OCI-LY7 (cell line): ENCODE data around the gene PPFIA3. TPM values are rescaled to one million over a fixed set of nuclear protein-coding genes. Genes with fewer than 3 reads are reported as not detected.

Experiments used
- BruUV-seq: library from RNA; stranded (reverse); fragments of 400-500 nt; replicated peaks from 2 replicates; lab custom pipeline; 2021; lab: Mats Ljungman, UMichigan
- CTCF ChIA-PET: fragments of 300-600 bp; sonication (Branson Sonifier 250); formaldehyde crosslinking; loops from one replicate; lab custom pipeline; 2022; ENCODE audit warnings: antibody characterized with exemption; ENCODE audit not compliant: unreplicated experiment; lab: Charles Lee
- POLR2A ChIA-PET: fragments of 300-600 bp; sonication (Branson Sonifier 250); formaldehyde crosslinking; loops from one replicate; lab custom pipeline; 2022; ENCODE audit warnings: antibody characterized with exemption; lab: Charles Lee
- DNase-seq: peaks from one replicate; pipeline ENCODE4 v3.0.0-alpha.2; 2015; ENCODE audit warnings: low spot score
- H2AFZ ChIP-seq: fragments of 200-600 bp; sonication (generic), shearing (Covaris generic); 2 replicates; pipeline ENCODE4 v1.6.1; 2014; ENCODE audit warnings: mild to moderate bottlenecking, antibody characterized with exemption, low read length, moderate library complexity
- H3K27ac ChIP-seq: fragments of 200-600 bp; sonication (generic); 2 replicates; pipeline ENCODE4 v1.5.1; 2014; ENCODE audit warnings: mixed run types, low read depth, mild to moderate bottlenecking, moderate library complexity, low read length, inconsistent platforms; ENCODE audit not compliant: poor library complexity, severe bottlenecking
- H3K36me3 ChIP-seq: fragments of 200-600 bp; sonication (generic); 2 replicates; pipeline ENCODE4 v1.6.1; 2014; ENCODE audit warnings: mild to moderate bottlenecking, antibody characterized with exemption, low read length, moderate library complexity, mixed read lengths; ENCODE audit not compliant: insufficient read depth
- H3K4me1 ChIP-seq: fragments of 200-600 bp; sonication (generic); 2 replicates; pipeline ENCODE4 v1.5.1; 2014; ENCODE audit warnings: mild to moderate bottlenecking, low read length; ENCODE audit not compliant: insufficient read depth, poor library complexity, severe bottlenecking
- H3K4me2 ChIP-seq: fragments of 200-600 bp; sonication (generic); 2 replicates; pipeline ENCODE4 v1.6.1; 2014; ENCODE audit warnings: mild to moderate bottlenecking, low read length
- H3K4me3 ChIP-seq: fragments of 200-600 bp; sonication (generic); 2 replicates; pipeline ENCODE4 v1.5.1; 2014; ENCODE audit warnings: mild to moderate bottlenecking, low read depth, low read length; ENCODE audit not compliant: poor library complexity, severe bottlenecking
- H3K79me2 ChIP-seq: fragments of 200-600 bp; sonication (generic); 2 replicates; pipeline ENCODE4 v1.6.1; 2016; ENCODE audit warnings: low read depth, mild to moderate bottlenecking, low read length, moderate library complexity, mixed read lengths; ENCODE audit not compliant: insufficient read depth
- H3K9me2 ChIP-seq: fragments of 200-600 bp; sonication (generic); 2 replicates; pipeline ENCODE4 v1.6.1; 2016; ENCODE audit warnings: mild to moderate bottlenecking, low read length, mixed read lengths; ENCODE audit not compliant: insufficient read depth
- H3K9me3 ChIP-seq: fragments of 200-600 bp; sonication (generic); 2 replicates; pipeline ENCODE4 v1.6.1; 2014; ENCODE audit warnings: mild to moderate bottlenecking, mixed run types, low read length, mixed read lengths
- H4K20me1 ChIP-seq: fragments of 200-600 bp; sonication (generic); 2 replicates; pipeline ENCODE4 v1.6.1; 2014; ENCODE audit warnings: mild to moderate bottlenecking, antibody characterized with exemption, low read length, moderate library complexity, mixed read lengths; ENCODE audit not compliant: insufficient read depth
- CTCF ChIP-seq: fragments of 200-600 bp; sonication (generic); conservative IDR thresholded peaks from 2 replicates; pipeline ENCODE4 v1.5.1; 2014; ENCODE audit warnings: mild to moderate bottlenecking, antibody characterized with exemption, low read length, moderate library complexity, mixed read lengths
- EZH2phosphoT487 ChIP-seq: fragments of 200-600 bp; sonication (generic); IDR thresholded peaks from 2 replicates; pipeline ENCODE4 v1.6.1; 2018; ENCODE audit warnings: low read depth, borderline replicate concordance, mild to moderate bottlenecking, mixed run types, antibody characterized with exemption, low read length, moderate library complexity, mixed read lengths
- intact Hi-C: fragments of 100-400 bp; cut with micrococcal nuclease; formaldehyde crosslinking; loops from one replicate; pipeline ENCODE4 v1.10.0; 2022; ENCODE audit not compliant: unreplicated experiment
- total RNA-seq, 2 experiments: library from RNA; depleted of rRNA in 1 of 2; stranded (reverse); fragments of >200 nt in 1 of 2; shearing (Covaris generic) in 1 of 2; gene quantifications; 2 replicates each; pipeline ENCODE4 v1.2.3, GENCODE V29; 2014 to 2022

Gene PPFIA3
- total RNA-seq, 2 experiments from 2014 or later, result 17.8 to 21.2 TPM

DNA sequence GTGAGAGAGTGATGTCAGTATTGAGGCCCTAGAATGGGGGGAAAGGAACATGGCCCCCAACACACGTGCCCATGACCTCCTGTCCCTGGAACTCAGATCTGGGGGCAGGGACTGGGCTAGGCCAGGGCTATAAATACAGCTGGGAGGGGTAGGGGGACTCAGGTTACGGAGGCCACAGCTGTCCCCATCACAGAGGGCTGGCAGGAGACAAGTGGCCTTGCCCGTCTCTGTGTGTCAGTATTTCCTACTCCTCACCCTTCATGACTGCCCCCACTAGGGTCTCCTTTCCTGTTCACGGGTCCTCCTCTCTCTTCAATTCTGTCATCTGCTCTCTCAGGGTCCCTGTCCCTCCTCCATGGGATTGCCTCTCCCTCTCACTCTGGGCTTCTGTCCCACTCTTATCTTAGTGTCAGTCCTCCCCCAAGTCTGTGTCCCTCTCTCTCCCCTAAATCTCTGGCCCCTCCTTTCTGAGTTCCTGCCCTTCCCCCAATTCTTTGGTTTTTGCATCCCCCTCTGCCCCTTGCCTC, 36.5 kb downstream of the PPFIA3 start:
- H4K20me1 ChIP-seq, result no peaks in the 10 kb centered on the region
- no peaks in the 10 kb centered on the region for H3K36me3 ChIP-seq
- intact Hi-C loops, result no loop called here
- no peaks in the 10 kb centered on the region for H3K79me2 ChIP-seq
- no peaks in the 10 kb centered on the region for H3K9me2 ChIP-seq
- DNase-seq, result no peak
- no peak for TF ChIP-seq CTCF
- TF ChIP-seq EZH2phosphoT487, result no peak
- BruUV-seq, result no TSS peak
- no peak overlapping the region for H2AFZ ChIP-seq
- no peaks in the 10 kb centered on the region for H3K9me3 ChIP-seq
- CTCF ChIA-PET, result no interaction called here
- POLR2A ChIA-PET, result no interaction called here
- H3K4me1 ChIP-seq, result peaks cover 12% of the 10 kb centered on the region
- no peak overlapping the region for H3K4me2 ChIP-seq
- no peak overlapping the region for H3K4me3 ChIP-seq
- H3K27ac ChIP-seq, result no peak overlapping the region

DNA sequence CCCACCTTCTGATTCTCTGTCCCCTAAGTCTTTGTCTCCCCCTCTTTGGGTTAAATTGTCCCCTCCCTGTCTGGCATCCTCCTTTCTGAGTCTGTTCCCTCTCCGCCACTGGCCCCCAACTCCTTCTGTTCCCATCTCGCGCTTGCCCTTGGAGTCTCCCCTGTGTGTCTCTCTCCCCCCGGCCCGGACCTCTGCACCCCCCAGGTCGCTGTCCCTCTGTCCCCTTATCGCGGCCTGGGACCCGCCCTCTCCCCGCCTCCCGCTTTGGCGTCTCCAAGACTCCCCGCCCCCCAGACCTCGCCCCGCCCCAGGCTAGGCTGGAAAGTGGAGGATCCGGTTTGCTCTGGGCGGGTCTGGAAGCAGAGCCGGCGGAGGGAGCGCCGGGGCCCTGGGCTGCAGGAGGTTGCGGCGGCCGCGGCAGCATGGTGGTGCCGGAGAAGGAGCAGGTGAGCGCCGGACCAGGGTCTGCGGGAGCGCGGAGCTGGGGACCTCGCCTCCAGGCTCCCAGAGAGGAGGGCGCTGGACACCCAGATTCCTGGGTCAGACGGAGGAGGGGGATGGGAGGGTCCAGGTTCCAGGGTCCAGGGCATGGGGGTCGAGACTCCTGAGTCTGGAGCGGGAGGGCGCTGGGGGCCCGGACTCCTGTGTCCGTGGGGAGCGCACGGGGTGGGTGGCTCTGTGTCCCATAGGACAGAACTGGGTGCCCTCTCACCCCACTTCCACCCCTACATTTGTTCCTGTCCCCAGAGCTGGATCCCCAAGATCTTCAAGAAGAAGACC, 38.3 kb downstream of the PPFIA3 start, which contains the start of gene TRPM4:
Gene TRPM4, plus strand, starts transcription at position 348 of the 780 bp plus-strand sequence. Its CDS starts 75 bp downstream, at position 423.
- no peaks in the 10 kb centered on the region for H3K9me3 ChIP-seq
- no peak within 1 kb of the TSS for H3K4me2 ChIP-seq
- POLR2A ChIA-PET, result no interaction called here
- H3K36me3 ChIP-seq, result no peaks in the 10 kb centered on the region
- TF ChIP-seq EZH2phosphoT487, result no peak
- no peak for TF ChIP-seq CTCF
- no peak within 1 kb of the TSS for H3K27ac ChIP-seq
- no peaks in the 10 kb centered on the region for H3K9me2 ChIP-seq
- DNase-seq, result no peak
- H2AFZ ChIP-seq, result no peak within 1 kb of the TSS
- no peaks in the 10 kb centered on the region for H3K4me1 ChIP-seq
- no peaks in the 10 kb centered on the region for H3K79me2 ChIP-seq
- BruUV-seq, result no TSS peak
- CTCF ChIA-PET, result no interaction called here
- H4K20me1 ChIP-seq, result no peaks in the 10 kb centered on the region
- H3K4me3 ChIP-seq, result no peak within 1 kb of the TSS
- intact Hi-C loops, result no loop called here
